NCI-H187 (cell line): Measurements from ENCODE around the gene NEUROD4.

Experiments used
- DNase-seq, 2 experiments: peaks; one replicate each; lab custom pipeline; 2025; lab: John Stamatoyannopoulos, UW

Gene NEUROD4

GRCh38 chr12:54997929-54998522 is 21.7 kb upstream of the NEUROD4 start:
- DNase-seq = no peak

GRCh38 chr12:54998958-54999510 is 20.7 kb upstream of the NEUROD4 start:
- DNase-seq = no peak

GRCh38 chr12:55001198-55001868 is 18.4 kb upstream of the NEUROD4 start:
- no peak for DNase-seq

GRCh38 chr12:55002355-55002754 is 17.4 kb upstream of the NEUROD4 start:
- no peak for DNase-seq

GRCh38 chr12:55008944-55009585 is 10.7 kb upstream of the NEUROD4 start:
- DNase-seq = peak; percentile 14 to 46

GRCh38 chr12:55017416-55017925 is 2.3 kb upstream of the NEUROD4 start:
- DNase-seq = no peak

GRCh38 chr12:55024575-55024974 is 4.8 kb downstream of the NEUROD4 start:
- DNase-seq = no peak

GRCh38 chr12:55025508-55025907 is 5.7 kb downstream of the NEUROD4 start:
- DNase-seq = no peak

GRCh38 chr12:55034218-55034617 is 14.4 kb downstream of the NEUROD4 start:
- no peak for DNase-seq

GRCh38 chr12:55036326-55037115 is 16.7 kb downstream of the NEUROD4 start:
- no peak for DNase-seq

- no peak for DNase-seq
These were observed 17.7 kb downstream of the NEUROD4 start for GRCh38 chr12:55037351-55037987.

- no peak for DNase-seq
These were observed 19.9 kb downstream of the NEUROD4 start for GRCh38 chr12:55039395-55040354.

- DNase-seq = no peak
These were observed 21.7 kb downstream of the NEUROD4 start for GRCh38 chr12:55041345-55042055.

GRCh38 chr12:55043542-55043941 is 23.8 kb downstream of the NEUROD4 start:
- DNase-seq = no peak

- no peak for DNase-seq
These were observed 24.4 kb downstream of the NEUROD4 start for GRCh38 chr12:55044135-55044534.

- no peak for DNase-seq
These were observed 29.9 kb downstream of the NEUROD4 start for GRCh38 chr12:55049676-55050075.

GRCh38 chr12:55051197-55051947 is 31.6 kb downstream of the NEUROD4 start:
- DNase-seq = no peak

GRCh38 chr12:55057481-55057880 is 37.7 kb downstream of the NEUROD4 start:
- DNase-seq = no peak

GRCh38 chr12:55058082-55058481 is 38.3 kb downstream of the NEUROD4 start:
- no peak for DNase-seq
